HG03439 (cell line): ENCODE measurements around the gene OPRM1.
"Not testable (repeated sequence)": the region's sequence is repeated elsewhere in the genome, so short reads cannot be mapped to it uniquely, and the experiment has no call there.

Experiments
- ATAC-seq: cut with Tn5 transposase; IDR thresholded peaks from one replicate; pipeline ENCODE4 v1.9.1; 2021; ENCODE audit warnings: mild to moderate bottlenecking, moderate library complexity; ENCODE audit not compliant: unreplicated experiment

OPRM1 gene

GRCh38 chr6:154140743-154141142, 101.7 kb downstream of the OPRM1 start:
- ATAC-seq, result no peak

- no peak for ATAC-seq
Measured at GRCh38 chr6:154143753-154144152, 104.7 kb downstream of the OPRM1 start.

GRCh38 chr6:154154389-154154967, 115.4 kb downstream of the OPRM1 start:
- ATAC-seq, result no peak

DNA sequence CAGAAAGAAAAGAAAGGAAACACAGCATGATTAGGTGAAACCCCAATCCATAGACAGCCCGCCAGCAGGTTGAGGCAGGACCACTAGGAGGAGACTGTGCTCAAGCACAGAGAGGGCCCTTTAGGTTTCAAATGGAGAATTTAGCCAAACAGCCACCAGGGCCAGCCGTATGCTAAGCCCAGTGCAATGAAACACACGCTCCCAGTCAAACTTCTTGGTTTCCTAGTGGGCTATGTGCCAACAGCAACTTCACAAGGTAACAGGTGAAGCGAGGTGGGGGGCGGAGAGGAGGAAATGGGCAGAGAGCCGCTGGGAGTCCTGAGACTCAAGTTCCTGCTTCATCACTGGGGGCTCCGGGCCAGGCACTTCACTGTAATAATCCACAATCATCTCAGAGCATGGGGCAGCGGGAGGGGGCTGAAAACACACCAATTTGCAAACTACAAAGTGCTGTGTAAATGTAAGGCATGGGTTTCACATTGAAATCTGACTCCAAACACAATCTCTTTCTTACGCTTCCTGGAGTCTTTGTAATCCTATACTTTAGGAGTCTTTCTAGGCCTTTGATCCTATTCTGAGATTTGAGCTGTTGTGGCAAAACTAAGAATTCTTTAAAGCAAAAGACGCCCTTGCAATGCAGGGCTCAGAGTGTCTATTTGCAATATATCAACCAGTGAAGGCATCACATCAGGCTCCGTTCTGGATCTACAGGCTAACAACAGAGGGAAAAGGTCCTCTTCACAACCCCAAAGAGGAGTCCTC, 117.3 kb downstream of the OPRM1 start:
- peak; percentile 58 for ATAC-seq

DNA sequence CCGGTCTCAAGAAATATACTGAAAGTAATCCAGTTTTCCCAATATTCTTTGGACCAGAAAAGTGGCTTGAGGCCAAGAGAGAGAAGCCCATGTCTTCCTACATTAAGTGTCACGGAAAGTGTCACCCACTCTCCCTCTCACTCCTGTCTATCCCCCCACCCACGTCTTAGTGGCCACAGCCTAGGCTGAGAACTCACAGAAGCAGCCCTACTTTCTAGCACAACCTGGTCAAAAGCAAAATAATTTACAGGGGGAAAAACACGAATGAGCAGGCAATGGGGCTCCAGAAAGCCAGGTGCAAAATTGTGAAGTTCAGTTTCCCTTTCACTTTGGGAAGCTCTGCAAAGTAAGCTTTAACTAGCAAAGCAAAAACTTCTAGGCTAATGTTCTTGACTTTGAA, 118.0 kb downstream of the OPRM1 start:
- ATAC-seq, result peak; percentile 51

DNA sequence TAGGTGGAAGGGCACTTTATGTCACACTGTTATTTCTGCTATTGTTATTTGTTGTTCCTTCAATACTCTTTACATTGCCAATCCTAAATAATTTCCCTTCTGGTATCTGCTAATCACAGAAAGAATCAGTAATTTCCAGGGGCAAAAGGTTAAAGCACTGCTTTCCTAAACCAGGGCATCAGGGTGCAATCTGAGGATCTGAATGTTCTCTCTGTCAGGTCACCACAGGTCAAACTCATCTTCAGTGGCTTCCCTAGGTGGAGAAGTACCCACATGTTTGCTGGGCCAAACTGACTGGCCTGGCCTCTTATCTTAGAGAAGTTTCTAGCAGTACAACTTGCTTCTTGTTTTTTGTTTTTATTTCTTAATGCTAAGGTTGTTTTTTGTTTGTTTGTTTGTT, 118.7 kb downstream of the OPRM1 start:
- no peak for ATAC-seq

DNA sequence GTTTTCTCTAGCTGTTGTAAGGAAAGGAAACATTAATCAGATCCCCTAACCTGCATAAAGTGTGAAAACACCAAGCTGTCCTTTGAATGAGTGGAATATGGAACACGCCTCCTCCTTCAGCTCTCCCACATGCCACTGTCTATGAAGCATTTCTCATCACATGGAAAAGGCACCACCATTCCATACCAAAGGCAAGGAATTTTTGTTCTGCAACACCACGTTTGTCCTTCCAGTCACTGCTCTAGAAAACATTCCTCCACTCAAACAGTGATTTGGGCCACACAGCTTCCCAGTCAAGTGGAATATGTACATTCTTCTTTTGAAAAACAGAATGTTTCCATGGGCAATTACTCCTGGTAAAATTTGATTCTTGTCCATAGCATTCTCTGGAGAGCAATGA, 120.1 kb downstream of the OPRM1 start:
- no peak for ATAC-seq

- ATAC-seq, result peak; percentile 61
Measured at GRCh38 chr6:154161689-154162088, 122.6 kb downstream of the OPRM1 start.

- no peak for ATAC-seq
Measured at GRCh38 chr6:154164397-154164796, 125.4 kb downstream of the OPRM1 start.

DNA sequence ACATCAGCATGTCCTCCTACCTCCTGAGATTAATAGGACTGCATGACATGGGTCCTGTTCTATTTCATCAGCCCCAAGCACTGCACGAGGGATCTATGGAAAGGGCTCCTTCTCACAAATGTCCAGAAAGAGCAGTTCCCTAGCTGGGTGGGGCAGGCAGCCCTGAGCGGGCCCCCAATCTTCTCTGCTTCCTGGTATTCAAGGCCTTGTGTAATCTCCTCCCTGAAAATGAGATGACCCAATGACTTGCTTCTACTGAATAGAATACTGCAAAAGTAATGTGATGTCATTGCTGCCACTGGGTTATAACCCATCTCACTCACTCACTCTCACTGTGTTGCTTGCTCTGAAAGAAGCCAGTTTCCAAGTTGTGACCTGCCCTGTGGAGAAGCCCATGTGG, 126.4 kb downstream of the OPRM1 start:
- no peak for ATAC-seq

DNA sequence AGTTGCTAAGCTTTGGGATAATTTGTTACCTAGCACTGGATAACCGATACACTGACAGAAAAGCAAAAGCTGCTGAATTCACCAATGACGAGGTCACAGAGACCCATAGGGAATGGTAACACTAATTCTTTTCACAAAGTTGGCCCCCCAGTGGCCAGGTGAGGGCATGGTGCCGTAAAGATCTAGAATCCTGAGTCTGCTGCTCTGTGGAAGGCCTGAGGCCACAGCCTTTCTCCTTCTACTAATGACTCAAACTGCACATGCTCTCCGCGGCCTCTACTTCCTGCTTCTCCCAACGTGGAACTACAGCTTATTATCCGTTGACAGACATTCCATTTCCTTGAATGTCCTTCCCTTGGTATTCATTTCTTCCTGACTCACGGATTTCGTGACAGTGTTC, 127.1 kb downstream of the OPRM1 start:
- ATAC-seq, result no peak

DNA sequence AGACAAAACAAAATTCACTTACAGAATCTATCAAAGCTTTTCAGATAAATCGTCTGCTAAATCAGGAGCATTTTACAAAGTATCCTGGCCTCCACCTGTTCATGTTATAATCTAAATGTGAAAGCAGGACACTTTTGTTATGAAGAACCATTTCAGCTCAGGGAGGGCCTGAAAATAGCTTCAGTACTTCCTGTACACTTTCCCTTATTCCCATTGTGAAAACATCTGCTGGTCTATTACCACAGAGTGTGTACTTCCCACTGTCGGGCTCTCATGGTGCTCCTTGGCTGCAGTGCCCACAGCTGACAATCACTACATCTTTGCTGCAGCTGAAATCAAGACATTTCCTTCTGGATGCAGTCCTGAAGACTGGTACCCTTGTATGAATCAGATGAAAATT, 128.1 kb downstream of the OPRM1 start:
- ATAC-seq, result no peak

DNA sequence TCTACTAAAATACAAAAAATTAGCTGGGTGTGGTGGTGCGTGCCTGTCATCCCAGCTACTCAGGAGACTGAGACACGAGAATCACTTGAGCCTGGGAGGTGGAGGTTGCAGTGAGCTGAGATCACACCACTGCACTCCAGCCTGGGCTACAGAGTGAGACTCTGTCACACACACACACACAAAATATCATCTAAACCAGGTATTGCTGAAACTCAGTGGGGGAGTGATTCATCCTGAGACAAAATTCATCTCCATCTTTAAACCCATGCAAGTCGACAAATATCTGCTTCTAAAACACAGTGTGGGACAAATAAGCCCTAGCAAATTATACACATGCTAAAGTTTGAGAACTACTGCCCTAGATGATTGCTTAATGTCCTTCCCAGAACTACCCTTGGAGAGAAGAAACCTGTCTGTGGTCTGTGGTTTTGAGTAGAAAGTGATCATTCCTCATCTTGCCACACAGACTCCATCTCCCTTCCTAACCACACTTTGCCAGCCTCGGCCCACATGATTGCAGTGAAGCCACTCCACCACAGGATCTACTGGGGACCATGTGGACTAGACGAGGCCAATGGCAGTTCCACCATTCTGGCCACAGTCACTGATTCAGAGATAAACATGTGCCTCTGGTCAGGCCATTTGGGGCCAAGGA, 130.3 kb downstream of the OPRM1 start:
- ATAC-seq, result no peak

- no peak for ATAC-seq
Measured at GRCh38 chr6:154170106-154170505, 131.1 kb downstream of the OPRM1 start.

- not testable (repeated sequence) for ATAC-seq
Measured at GRCh38 chr6:154172393-154172792, 133.4 kb downstream of the OPRM1 start.

GRCh38 chr6:154179434-154179833, 140.4 kb downstream of the OPRM1 start:
- ATAC-seq, result no peak

DNA sequence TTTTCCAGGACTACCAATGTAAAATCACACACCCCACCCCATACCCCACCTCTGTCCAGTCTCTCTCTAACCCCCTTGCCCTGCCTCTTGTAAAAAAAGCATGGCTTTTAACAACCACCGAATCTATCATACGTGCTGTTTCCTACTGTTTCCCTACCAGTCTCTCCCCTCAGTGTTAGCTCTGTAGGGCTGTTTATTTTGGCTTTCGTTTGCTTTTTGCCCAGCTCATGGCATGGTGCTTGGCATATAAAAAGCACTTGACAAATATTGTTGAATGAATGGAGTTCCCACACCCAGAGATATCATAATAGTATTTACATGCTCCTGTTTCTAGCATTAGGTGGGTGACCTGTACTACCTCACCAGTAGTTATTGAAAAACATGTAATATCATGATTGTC, 148.2 kb downstream of the OPRM1 start:
- ATAC-seq, result no peak

DNA sequence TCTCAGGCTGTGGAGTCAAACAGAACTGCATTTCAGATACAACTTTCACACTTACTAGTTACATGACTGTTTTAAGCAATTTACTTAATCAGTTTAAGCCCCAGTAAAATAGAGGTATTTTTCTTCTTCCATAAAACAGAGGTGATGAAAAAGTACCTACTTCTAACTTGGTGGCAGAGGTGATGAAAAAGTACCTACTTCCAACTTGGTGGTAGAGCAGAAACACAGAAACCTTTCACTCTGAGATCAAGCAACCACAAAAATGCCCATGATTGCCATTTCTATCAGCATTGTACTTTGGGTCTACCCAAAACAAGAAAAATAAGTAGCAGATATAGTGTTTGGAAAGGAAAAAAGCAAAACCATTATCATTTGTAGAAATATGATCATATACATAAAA, 148.7 kb downstream of the OPRM1 start:
- no peak for ATAC-seq

- ATAC-seq, result no peak
Measured at GRCh38 chr6:154196333-154196885, 157.4 kb downstream of the OPRM1 start.

DNA sequence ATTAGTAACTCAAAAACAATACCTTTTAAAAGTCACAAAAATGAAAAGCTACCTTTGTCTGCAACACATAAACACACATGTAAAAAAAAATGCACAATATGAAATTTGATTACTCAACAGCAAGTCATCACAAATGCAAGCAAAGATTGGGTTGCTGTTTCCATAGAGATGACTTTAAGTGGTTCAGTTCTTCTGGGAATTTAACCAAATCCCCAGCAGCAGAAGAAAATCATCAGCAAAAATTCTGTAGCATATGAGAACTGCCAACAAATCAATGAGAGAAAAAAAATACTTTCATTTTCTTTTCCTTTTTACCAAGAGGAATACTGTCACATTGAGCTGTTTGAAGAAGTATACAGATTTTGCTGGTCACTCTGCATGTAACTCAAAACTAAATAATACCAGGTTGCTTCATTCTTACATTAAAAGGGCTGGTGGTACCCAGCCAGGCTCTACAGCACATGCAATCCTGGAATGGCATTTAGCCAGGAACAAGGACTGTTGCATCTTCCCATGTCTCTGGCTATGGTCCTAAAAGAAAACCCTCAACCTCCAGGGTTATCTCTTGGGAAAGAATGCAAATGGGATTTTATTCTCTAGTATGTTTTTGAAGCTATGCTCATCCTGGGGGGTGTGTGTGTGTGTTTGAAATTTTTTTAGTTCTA, 158.3 kb downstream of the OPRM1 start:
- ATAC-seq, result no peak

DNA sequence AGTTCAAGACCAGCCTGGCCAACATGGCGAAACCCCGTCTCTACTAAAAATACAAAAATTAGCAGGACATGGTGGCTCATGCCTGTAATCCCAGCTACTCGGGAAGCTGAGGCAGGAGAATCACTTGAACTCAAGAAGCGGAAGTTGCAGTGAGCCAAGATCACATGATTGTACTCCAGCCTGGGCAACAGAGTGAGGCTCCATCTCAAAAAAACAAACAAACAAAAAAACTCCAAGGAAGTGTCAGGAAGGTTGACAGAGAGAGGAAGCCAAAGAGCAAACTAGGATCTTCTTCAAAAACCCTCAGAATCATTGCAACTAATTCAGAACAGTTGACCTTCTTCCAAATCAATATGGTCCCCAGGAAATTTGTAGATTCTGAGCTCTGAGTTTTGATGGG, 162.6 kb downstream of the OPRM1 start:
- ATAC-seq, result not testable (repeated sequence)
